PFSK-1 (cell line): ENCODE results near the gene CAB39.

Experiments
- FOXP2 ChIP-seq: optimal IDR thresholded peaks from 2 replicates; pipeline ENCODE3; 2011; ENCODE audit warnings: borderline replicate concordance, control low read depth, inconsistent platforms; ENCODE audit not compliant: insufficient read depth; ENCODE audit errors: extremely low read length, extremely low read depth
- POLR2AphosphoS5 ChIP-seq: IDR thresholded peaks from 2 replicates; pipeline ENCODE4 v1.6.1; 2012; ENCODE audit warnings: low read depth, mild to moderate bottlenecking, control low read depth, low read length, moderate library complexity
- REST ChIP-seq, 2 experiments: IDR thresholded peaks; 2 replicates each; pipeline versions ENCODE4 v1.6.1 to v1.8.0; 2011 to 2012; ENCODE audit warnings: low read depth in 2 of 2, low read length in 2 of 2, control low read depth in 1 of 2, inconsistent platforms in 1 of 2, mild to moderate bottlenecking in 1 of 2, moderate library complexity in 1 of 2; ENCODE audit not compliant: insufficient read depth in 1 of 2
- SIN3A ChIP-seq: IDR thresholded peaks from 2 replicates; pipeline ENCODE4 v1.6.1; 2012; ENCODE audit warnings: mild to moderate bottlenecking, low read length, moderate library complexity, borderline replicate concordance; ENCODE audit not compliant: insufficient read depth
- TAF1 ChIP-seq: IDR thresholded peaks from 2 replicates; pipeline ENCODE4 v1.6.1; 2012; ENCODE audit warnings: low read length, control low read depth, borderline replicate concordance; ENCODE audit not compliant: insufficient read depth

CAB39 gene

GRCh38 chr2:230684270-230685168 lies 28.1 kb upstream of the CAB39 start:
- no peak for TF ChIP-seq FOXP2
- no peak for TF ChIP-seq REST (IDR thresholded peaks at IDR 0.05; ENCODE audit: insufficient read depth in 1 of 2, low read depth in 2 of 2, low read length in 2 of 2)
- no peak for TF ChIP-seq POLR2AphosphoS5
- TF ChIP-seq SIN3A: no peak
- TF ChIP-seq TAF1: no peak

DNA sequence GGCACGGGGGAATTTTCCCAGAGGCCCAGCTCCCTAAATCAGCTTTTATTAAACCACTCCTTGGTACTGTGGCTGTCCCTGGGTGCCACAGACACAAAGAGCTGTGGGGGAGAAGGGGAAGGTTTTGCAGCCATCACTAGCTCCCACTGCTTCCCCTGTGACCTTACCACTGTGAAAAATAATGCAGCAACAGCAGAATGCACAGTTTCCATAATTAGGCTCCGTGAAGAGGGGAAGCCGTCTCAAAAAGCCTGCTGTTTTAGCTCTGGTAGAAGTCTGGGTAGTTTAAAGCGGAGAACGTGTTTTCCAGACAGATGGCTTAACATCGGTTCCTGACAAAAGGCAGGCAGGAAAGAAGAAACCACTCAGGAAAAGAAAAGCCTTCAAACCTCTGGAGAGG lies 27.5 kb upstream of the CAB39 start:
- TF ChIP-seq SIN3A (no peak), POLR2AphosphoS5 (no peak), TAF1 (no peak), REST (IDR thresholded peaks at IDR 0.05; ENCODE audit: insufficient read depth in 1 of 2, low read depth in 2 of 2, low read length in 2 of 2) (no peak), FOXP2 (no peak)

DNA sequence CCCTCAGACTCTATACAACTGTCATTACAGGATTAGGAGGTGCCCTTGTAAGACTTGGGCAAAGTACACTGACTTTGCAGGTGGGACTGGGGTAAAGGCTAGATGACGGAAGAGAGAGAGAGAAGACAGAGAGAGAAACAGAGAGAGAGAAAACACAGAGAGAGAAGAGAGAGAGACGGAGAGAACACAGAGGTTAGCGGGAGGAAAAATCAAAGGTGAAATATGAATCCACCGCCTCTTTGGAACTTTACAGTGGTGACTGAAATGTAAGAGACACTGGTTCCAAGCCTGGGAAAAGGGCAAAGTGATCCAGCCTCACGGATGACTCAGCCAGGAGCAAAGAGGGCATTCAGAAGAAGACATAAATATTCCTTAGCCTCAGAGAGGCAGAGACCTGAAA lies 25.1 kb upstream of the CAB39 start:
- no peak for TF ChIP-seq REST (IDR thresholded peaks at IDR 0.05; ENCODE audit: insufficient read depth in 1 of 2, low read depth in 2 of 2, low read length in 2 of 2)
- TF ChIP-seq TAF1: no peak

DNA sequence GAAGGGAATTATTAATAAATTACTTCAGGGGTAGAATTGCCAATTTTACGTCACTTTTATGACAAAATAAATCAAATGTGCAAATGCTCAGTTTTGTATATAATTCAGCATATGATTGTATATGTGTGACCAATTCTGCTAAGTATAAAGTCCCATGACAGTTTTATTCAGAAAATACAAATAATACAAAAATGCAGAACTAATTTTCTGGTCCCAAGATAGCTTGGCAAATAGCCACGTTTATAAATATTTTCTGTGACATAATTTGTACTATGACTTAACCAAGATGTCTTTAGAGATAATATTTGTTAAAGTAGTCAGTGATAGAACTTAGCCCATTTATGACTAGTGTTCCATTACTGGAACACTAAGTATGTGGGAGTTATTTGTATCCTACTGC lies 24.2 kb upstream of the CAB39 start:
- TF ChIP-seq SIN3A (no peak), POLR2AphosphoS5 (no peak), REST (IDR thresholded peaks at IDR 0.05; ENCODE audit: insufficient read depth in 1 of 2, low read depth in 2 of 2, low read length in 2 of 2) (no peak), FOXP2 (no peak), TAF1 (no peak)

- TF ChIP-seq POLR2AphosphoS5 (no peak), SIN3A (no peak), REST (IDR thresholded peaks at IDR 0.05; ENCODE audit: insufficient read depth in 1 of 2, low read depth in 2 of 2, low read length in 2 of 2) (no peak), FOXP2 (no peak), TAF1 (no peak)
Observed at GRCh38 chr2:230690439-230690838, 22.2 kb upstream of the CAB39 start.
